ENCODE data around the gene CTSC.
"Not testable (repeated sequence)": the region's sequence is repeated elsewhere in the genome, so short reads cannot be mapped to it uniquely, and the experiment has no call there.

The CTSC gene

DNA sequence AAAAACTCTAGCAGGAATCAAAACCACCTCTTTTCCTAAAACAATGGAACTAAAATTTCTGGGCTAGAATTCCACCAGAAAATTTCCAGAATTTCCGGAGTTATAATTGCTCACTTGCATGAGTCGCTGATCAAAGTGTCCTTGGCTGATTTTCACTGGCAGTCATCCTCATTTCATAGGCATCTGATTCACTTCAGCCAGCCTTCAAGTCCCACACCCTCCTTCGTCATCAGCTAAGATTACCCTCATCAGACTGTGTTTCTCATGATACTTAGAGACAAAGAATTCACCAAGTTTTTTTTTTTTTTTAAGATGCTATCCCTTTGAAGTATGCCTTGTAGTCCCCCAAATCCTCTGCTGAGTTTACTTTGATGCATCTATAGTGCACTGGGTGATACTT lies 90.8 kb downstream of the CTSC start:
- Histone ChIP-seq H3K4me3 (ENCODE audit: low read depth, low read length) (no peak overlapping the region), H3K27ac (ENCODE audit: low read depth, low read length) (no peak overlapping the region), H3K9me3 (ENCODE audit: control insufficient read depth, insufficient read depth, low read depth, low read length) (no peaks in the 10 kb centered on the region), H3K36me3 (ENCODE audit: control insufficient read depth, insufficient read depth, low read length) (no peaks in the 10 kb centered on the region), H3K27me3 (ENCODE audit: control insufficient read depth, insufficient read depth, low read length) (no peaks in the 10 kb centered on the region), H3K4me1 (ENCODE audit: control insufficient read depth, insufficient read depth, low read length) (no peaks in the 10 kb centered on the region), H3K9ac (ENCODE audit: low read length) (no peak overlapping the region)

DNA sequence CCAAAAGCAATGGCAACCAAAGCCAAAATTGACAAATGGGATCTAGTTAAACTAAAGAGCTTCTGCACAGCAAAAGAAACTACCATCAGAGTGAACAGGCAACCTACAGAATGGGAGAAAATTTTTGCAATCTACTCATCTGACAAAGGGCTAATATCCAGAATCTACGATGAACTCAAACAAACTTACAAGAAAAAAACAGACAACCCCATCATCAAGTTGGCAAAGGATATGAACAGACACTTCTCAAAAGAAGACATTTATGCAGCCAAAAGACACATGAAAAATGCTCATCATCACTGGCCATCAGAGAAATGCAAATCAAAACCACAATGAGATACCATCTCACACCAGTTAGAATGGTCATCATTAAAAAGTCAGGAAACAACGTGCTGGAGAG lies 92.0 kb downstream of the CTSC start:
- H3K9me3 ChIP-seq (ENCODE audit: control insufficient read depth, insufficient read depth, low read depth, low read length); H3K9ac ChIP-seq (ENCODE audit: low read length); H3K36me3 ChIP-seq (ENCODE audit: control insufficient read depth, insufficient read depth, low read length); H3K27me3 ChIP-seq (ENCODE audit: control insufficient read depth, insufficient read depth, low read length); H3K27ac ChIP-seq (ENCODE audit: low read depth, low read length); H3K4me3 ChIP-seq (ENCODE audit: low read depth, low read length); H3K4me1 ChIP-seq (ENCODE audit: control insufficient read depth, insufficient read depth, low read length): not testable (repeated sequence)

Measured in HUES6 (cell line).